ENCODE results near the gene RYR2. TPM values are rescaled to one million over a fixed set of nuclear protein-coding genes. Genes with fewer than 3 reads are reported as not detected.

The RYR2 gene
- total RNA-seq, 1 donor from 2014 or later = 4.8 TPM

DNA sequence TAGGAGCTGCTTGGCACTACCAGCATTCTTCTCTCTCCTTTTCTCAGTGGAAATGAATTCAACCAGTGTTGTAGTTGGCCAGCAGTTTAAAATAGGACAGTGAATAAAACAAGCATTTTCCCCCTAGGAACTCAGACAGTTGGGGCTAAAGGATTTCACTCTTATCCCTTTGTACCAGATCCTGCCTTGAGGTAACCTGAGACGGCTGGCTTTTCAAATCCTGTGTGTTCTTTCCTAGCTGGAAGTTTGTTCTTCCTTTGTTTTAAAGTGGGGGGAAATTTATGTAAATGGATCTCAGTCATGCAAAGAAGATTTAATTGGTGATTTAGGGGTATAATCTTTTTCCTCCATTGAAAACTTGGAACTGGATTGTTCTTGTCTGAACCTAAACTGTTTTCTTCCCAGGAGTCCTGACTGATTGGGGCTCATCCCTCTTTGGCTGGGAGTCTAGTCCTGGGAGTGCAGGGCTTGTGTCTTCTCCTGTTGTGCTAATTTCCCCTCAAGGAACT lies 825.5 kb downstream of the RYR2 start:
- TF ChIP-seq, protein P1, sequence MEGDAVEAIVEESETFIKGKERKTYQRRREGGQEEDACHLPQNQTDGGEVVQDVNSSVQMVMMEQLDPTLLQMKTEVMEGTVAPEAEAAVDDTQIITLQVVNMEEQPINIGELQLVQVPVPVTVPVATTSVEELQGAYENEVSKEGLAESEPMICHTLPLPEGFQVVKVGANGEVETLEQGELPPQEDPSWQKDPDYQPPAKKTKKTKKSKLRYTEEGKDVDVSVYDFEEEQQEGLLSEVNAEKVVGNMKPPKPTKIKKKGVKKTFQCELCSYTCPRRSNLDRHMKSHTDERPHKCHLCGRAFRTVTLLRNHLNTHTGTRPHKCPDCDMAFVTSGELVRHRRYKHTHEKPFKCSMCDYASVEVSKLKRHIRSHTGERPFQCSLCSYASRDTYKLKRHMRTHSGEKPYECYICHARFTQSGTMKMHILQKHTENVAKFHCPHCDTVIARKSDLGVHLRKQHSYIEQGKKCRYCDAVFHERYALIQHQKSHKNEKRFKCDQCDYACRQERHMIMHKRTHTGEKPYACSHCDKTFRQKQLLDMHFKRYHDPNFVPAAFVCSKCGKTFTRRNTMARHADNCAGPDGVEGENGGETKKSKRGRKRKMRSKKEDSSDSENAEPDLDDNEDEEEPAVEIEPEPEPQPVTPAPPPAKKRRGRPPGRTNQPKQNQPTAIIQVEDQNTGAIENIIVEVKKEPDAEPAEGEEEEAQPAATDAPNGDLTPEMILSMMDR (IDR thresholded peaks at IDR 0.05) = no peak
- no peak overlapping the region for H3K4me3 ChIP-seq
- H3K36me3 ChIP-seq = no peaks in the 10 kb centered on the region
- DNase-seq (no peak), ATAC-seq (no peak)
- no peaks in the 10 kb centered on the region for H3K9me3 ChIP-seq
- no peak overlapping the region for H3K27ac ChIP-seq
- intact Hi-C loops (cut with DNase I) = no loop called here
- H3K4me1 ChIP-seq = no peaks in the 10 kb centered on the region
- H3K27me3 ChIP-seq (ENCODE audit: low read depth) = no peaks in the 10 kb centered on the region

DNA sequence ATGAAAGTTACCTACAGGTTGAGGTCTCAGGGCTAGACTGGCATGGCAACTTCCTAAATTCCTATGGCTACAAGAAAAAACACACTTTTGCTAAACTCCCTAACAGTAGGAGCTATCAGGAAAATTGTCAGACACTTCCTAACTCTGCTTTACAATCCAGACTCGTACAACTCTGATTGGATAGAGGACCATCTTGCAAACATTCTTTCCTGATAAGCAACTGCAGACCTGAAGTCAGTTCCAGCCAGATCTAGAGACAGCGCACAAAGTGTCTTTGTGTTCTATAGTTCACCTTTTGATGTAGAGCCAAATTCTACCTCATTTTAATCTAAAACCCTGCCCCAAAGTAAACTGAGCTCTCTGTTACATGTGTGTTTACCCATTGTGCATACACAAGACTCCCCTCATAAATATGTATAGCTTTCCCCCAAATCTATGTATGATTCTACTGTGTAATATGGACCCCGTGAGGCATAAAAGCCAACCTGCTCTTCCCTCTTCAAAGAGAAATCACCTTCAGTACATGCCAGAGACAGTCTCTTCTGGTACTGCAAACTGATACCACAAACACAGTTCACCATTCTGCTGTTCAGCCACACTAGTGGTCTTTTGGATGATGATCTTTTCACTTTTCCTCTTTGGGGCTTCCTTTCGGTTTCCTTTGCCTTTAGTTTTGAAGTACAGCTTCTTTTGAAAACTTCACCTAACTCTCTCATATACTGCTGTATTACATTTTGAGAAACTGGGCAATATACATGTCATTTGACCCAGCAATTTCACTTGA lies 827.0 kb downstream of the RYR2 start:
- DNase-seq (no peak), ATAC-seq (no peak)
- intact Hi-C loops (cut with DNase I) = no loop called here
- Histone ChIP-seq H3K9me3 (no peaks in the 10 kb centered on the region), H3K36me3 (no peaks in the 10 kb centered on the region), H3K27ac (no peak overlapping the region), H3K4me3 (no peak overlapping the region), H3K27me3 (ENCODE audit: low read depth) (no peaks in the 10 kb centered on the region), H3K4me1 (no peaks in the 10 kb centered on the region)
- TF ChIP-seq, protein P1 (IDR thresholded peaks at IDR 0.05) = no peak

DNA sequence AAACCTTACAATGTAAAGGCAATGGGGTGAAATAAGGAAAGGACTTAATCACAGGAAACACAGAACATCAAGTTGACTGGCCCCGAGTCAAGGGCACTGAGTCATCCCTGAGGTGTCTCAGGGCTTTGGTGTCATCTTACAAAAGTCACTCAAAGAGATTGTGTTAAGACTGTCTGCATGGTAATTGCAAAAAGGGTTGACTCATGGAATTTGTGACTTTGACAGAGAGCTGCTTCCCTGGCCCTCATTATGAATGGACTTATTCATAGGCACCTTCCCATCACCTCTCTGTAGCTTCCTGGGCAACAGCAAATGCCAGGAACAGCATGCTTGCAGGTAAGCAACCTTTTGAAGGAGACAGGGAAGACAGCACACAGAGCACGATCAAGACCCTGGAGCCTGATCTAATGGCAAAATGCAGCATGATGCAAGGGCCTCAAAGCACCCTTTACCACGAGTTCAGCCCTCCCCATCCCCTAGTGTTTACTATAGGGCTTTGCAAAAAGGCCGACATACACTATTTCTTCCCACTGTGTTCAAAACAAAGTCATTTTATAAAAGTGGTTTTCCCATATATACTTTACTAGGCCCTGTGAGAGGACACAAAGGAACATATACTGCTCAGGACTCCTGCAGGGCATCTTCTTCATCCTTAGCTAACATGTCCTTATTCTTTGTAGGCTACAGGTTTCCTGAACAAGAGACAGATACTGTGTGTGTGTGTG lies 831.7 kb downstream of the RYR2 start:
- no peaks in the 10 kb centered on the region for H3K4me1 ChIP-seq
- H3K9me3 ChIP-seq = no peaks in the 10 kb centered on the region
- H3K27ac ChIP-seq = no peak overlapping the region
- no peak for ATAC-seq
- no peak overlapping the region for H3K4me3 ChIP-seq
- intact Hi-C loops (cut with DNase I) = no loop called here
- no peak for DNase-seq
- H3K36me3 ChIP-seq = no peaks in the 10 kb centered on the region
- no peaks in the 10 kb centered on the region for H3K27me3 ChIP-seq (ENCODE audit: low read depth)
- TF ChIP-seq, protein P1 (IDR thresholded peaks at IDR 0.05) = no peak

DNA sequence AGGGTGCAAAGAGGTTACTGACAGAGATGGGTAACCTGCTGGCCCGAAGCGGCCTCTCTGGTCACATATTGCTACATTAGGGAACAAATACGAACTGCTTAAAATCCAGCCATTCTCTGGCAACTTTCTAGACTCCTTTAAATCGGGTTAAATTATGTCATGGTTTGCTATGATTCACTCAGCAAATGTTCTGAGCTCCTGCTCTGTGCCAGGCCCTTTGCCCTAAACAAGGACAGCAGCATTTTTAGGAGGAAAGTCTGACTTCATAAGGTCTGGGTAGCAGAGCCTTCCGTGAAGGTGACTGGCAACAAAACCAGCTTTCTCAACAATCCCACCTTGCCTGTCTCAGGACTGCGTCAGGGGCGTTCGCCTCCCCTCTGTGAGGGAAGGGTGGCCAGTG lies 833.3 kb downstream of the RYR2 start:
- no peaks in the 10 kb centered on the region for H3K27me3 ChIP-seq (ENCODE audit: low read depth)
- DNase-seq (no peak), ATAC-seq (no peak)
- H3K4me1 ChIP-seq = no peaks in the 10 kb centered on the region
- no peaks in the 10 kb centered on the region for H3K36me3 ChIP-seq
- H3K4me3 ChIP-seq = no peak overlapping the region
- no peaks in the 10 kb centered on the region for H3K9me3 ChIP-seq
- TF ChIP-seq, protein P1 (IDR thresholded peaks at IDR 0.05) = no peak
- intact Hi-C loops (cut with DNase I) = no loop called here
- H3K27ac ChIP-seq = no peak overlapping the region

DNA sequence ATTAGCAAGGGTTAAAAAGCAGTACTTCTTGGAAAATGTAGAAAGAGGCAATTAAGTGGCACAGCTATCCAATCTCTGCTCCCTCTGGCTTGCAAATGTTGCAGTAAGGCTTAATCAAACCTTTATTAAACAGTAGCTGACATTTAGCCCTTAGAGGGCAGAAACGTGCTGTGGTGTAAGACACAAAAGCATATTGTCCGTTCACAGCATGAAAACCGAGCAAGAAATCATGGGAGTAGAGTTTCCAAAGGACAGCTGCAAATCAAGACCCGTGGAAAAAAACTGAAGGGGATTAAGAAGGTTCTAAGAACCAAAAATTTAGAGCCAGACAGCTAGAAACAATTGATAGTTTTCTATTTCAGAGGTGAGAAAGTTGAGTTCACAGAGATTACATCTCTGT lies 835.6 kb downstream of the RYR2 start:
- Histone ChIP-seq H3K4me3 (no peak overlapping the region), H3K4me1 (no peaks in the 10 kb centered on the region), H3K27me3 (ENCODE audit: low read depth) (no peaks in the 10 kb centered on the region), H3K27ac (no peak overlapping the region), H3K36me3 (no peaks in the 10 kb centered on the region), H3K9me3 (no peaks in the 10 kb centered on the region)
- ATAC-seq (no peak), DNase-seq (no peak)
- intact Hi-C loops (cut with DNase I) = no loop called here
- TF ChIP-seq, protein P1 (IDR thresholded peaks at IDR 0.05) = no peak

Measured in lower lobe of right lung (tissue), 2 donors.